GM18507 (cell line): ENCODE results near the gene OR6C4.
"Not testable (repeated sequence)": the region's sequence is repeated elsewhere in the genome, so short reads cannot be mapped to it uniquely, and the experiment has no call there.

Experiments used
- DNase-seq: peaks from one replicate; pipeline ENCODE4 v3.0.0; 2011; ENCODE audit warnings: low read depth; ENCODE audit not compliant: insufficient read length; ENCODE audit errors: extremely low spot score
- FAIRE-seq: peaks from 2 replicates; lab custom pipeline; 2011; peaks lifted over from hg19 to GRCh38; lab: Jason Lieb, UNC

OR6C4 gene

GRCh38 chr12:55549302-55549701 is at the start of gene OR6C4:
Gene OR6C4 (plus strand): TSS chr12:55549602. CDS start chr12:55551227, 1,625 bp downstream.
- no peak for FAIRE-seq
- no peak for DNase-seq

- DNase-seq (no peak), FAIRE-seq (no peak)
These were observed 49.6 kb upstream of the OR6C4 start for GRCh38 chr12:55499810-55500252.

GRCh38 chr12:55501601-55502000 is 47.8 kb upstream of the OR6C4 start:
- DNase-seq: no peak
- FAIRE-seq: no peak

GRCh38 chr12:55515696-55516095 is 33.7 kb upstream of the OR6C4 start:
- DNase-seq (no peak), FAIRE-seq (no peak)

- DNase-seq: no peak
- FAIRE-seq: no peak
These were observed 33.0 kb upstream of the OR6C4 start for GRCh38 chr12:55516391-55516790.

GRCh38 chr12:55548235-55548634 is 1.2 kb upstream of the OR6C4 start:
- not testable (repeated sequence) for FAIRE-seq, DNase-seq

- FAIRE-seq (no peak), DNase-seq (no peak)
These were observed 646 bp upstream of the OR6C4 start for GRCh38 chr12:55548756-55549155.

GRCh38 chr12:55554296-55554695 is 4.9 kb downstream of the OR6C4 start:
- no peak for FAIRE-seq

GRCh38 chr12:55570060-55570459 is 20.7 kb downstream of the OR6C4 start:
- not testable (repeated sequence) for DNase-seq, FAIRE-seq

More at GRCh38 chr12:55554296-55554695, 4.9 kb downstream of the OR6C4 start:
- DNase-seq: no peak

- not testable (repeated sequence) for FAIRE-seq, DNase-seq
These were observed 21.3 kb downstream of the OR6C4 start for GRCh38 chr12:55570689-55571088.

- DNase-seq: no peak
- no peak for FAIRE-seq
These were observed 22.8 kb downstream of the OR6C4 start, which contains the start of gene OR2AP1 for GRCh38 chr12:55572168-55572567. Gene OR2AP1 (plus strand): TSS chr12:55572468. CDS start chr12:55574415, 1,947 bp downstream.

- FAIRE-seq (no peak), DNase-seq (no peak)
These were observed 32.7 kb downstream of the OR6C4 start for GRCh38 chr12:55582066-55582465.

- FAIRE-seq (no peak), DNase-seq (no peak)
These were observed 36.4 kb downstream of the OR6C4 start for GRCh38 chr12:55585817-55586216.

GRCh38 chr12:55590152-55590551 is 40.8 kb downstream of the OR6C4 start:
- DNase-seq, FAIRE-seq: not testable (repeated sequence)
